SK-N-SH (cell line): ENCODE measurements around the gene TRRAP.

Experiments used
- CTCF ChIP-seq: fragments of 200-600 bp; sonication (generic); IDR thresholded peaks from 2 replicates; pipeline ENCODE4 v1.6.1; 2017; ENCODE audit warnings: antibody characterized with exemption, mild to moderate bottlenecking, moderate library complexity
- EP300 ChIP-seq, 2 experiments: IDR thresholded peaks; 2 replicates each; pipeline versions ENCODE4 v1.4.0 to v1.6.1; 2012; ENCODE audit warnings: borderline replicate concordance in 1 of 2, low read depth in 1 of 2, low read length in 1 of 2
- POLR2AphosphoS5 ChIP-seq: IDR thresholded peaks from 2 replicates; pipeline ENCODE4 v1.6.1; 2012; ENCODE audit warnings: low read depth, low read length
- SIN3A ChIP-seq: IDR thresholded peaks from 2 replicates; pipeline ENCODE4 v1.6.1; 2012; ENCODE audit warnings: low read depth, mild to moderate bottlenecking, low read length, moderate library complexity, borderline replicate concordance

DNA sequence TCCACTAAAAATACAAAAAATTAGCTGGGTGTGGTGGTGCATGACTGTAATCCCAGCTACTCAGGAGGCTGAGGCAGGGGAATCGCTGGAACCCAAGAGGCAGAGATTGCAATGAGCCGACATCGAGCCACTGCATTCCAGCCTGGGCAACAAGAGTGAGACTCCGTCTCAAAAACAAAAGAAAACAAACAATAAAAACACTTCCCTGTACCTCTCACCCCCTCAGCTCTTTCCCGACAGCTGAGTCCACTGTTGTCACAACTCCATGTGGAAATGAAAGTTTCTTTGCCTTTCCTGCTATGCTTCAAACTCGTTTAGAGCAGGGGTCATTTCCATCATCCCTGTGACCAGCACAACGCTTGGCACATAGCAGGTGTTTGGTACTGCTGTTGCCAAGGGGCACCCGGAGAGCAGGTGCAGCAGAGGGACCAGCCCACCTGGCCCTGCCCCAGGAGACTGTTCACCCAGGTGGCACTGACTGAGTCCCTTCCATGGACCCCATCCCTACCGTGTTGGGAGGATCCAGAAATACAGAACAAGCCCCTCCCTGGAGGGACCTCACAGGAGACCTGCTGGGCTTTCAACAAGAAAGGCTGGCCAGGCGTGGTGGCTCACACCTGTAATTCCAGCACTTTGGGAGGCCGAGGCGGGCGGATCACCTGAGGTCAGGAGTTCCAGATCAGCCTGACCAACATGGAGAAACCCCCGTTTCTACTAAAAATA, 13.4 kb upstream of the TRRAP start:
- no peak for TF ChIP-seq CTCF
- no peak for TF ChIP-seq EP300 (IDR thresholded peaks at IDR 0.05; ENCODE audit: borderline replicate concordance in 1 of 2, low read depth in 1 of 2, low read length in 1 of 2)
- no peak for TF ChIP-seq POLR2AphosphoS5
- no peak for TF ChIP-seq SIN3A
